HFFc6 (cell line): ENCODE results near the gene TRIM71. TPM values are rescaled to one million over a fixed set of nuclear protein-coding genes. Genes with fewer than 3 reads are reported as not detected.

Experiments
- DNase-seq: peaks from one replicate; pipeline ENCODE4 v3.0.0-alpha.2; 2018
- H3K27ac Mint-ChIP-seq: 2 replicates; pipeline ENCODE4 v1.8.0; 2020; ENCODE audit warnings: mild to moderate bottlenecking, mixed read lengths
- H3K27me3 Mint-ChIP-seq: 2 replicates; pipeline ENCODE4 v1.8.0; 2021; ENCODE audit warnings: mild to moderate bottlenecking, moderate library complexity, mixed read lengths; ENCODE audit not compliant: insufficient read depth
- H3K36me3 Mint-ChIP-seq: 2 replicates; pipeline ENCODE4 v1.8.0; 2021; ENCODE audit warnings: low read depth, mixed read lengths
- H3K4me1 Mint-ChIP-seq: 2 replicates; pipeline ENCODE4 v1.8.0; 2020; ENCODE audit warnings: low read depth, mixed read lengths
- H3K4me3 Mint-ChIP-seq: 2 replicates; pipeline ENCODE4 v1.8.0; 2020; ENCODE audit warnings: mild to moderate bottlenecking, moderate library complexity, mixed read lengths
- H3K9me3 Mint-ChIP-seq: 2 replicates; pipeline ENCODE4 v1.8.0; 2020; ENCODE audit warnings: mild to moderate bottlenecking, mixed read lengths
- total RNA-seq, 6 experiments: library from RNA; stranded (reverse); fragmentation: NEBNext Ultra II Directional; extraction: Animal tissue kit (Norgen Biotek cat#: 25700); gene quantifications; 2 replicates in 1 of 6; 3 replicates in 5 of 6; pipeline ENCODE4 v1.2.3, GENCODE V29; 2021
- TF ChIP-seq, protein P1 (sequence below): fragments of 200-600 bp; sonication (generic); IDR thresholded peaks from 2 replicates; pipeline ENCODE4 v1.5.0; 2021; ENCODE audit warnings: antibody characterized with exemption, mild to moderate bottlenecking

The TRIM71 gene
- total RNA-seq, 6 experiments from 2014 or later: not detected

DNA sequence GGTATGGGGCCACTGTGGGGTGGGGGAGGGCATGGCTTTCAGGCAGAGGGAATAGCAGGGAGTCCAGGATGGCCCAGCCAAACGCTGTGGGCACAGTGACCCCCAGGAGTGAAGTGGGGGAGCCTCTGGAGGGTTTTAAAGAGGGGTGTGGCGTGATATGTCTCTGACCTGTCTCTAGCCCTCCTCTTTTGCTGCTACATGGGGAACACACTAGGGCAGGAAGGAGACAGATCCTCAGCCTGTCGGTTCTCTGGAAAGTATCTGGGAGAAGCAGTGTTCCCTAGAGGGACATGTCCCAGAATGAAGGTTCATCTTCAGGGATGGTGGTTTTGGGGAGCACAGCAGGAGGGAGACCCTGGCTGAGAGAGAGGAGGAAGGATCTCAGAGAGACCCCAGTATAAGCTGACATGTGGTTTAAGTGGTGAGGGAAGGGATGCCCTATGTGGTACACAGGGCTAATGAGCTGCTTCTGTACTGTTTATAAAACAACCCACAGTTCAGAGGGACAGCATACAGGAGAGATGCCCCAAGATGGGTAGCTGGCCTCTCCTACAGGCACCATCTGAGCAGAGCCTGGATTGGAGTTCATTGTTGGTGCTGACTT, 37.7 kb downstream of the TRIM71 start:
- no peaks in the 10 kb centered on the region for H3K36me3 Mint-ChIP-seq
- peaks cover 14% of the 10 kb centered on the region for H3K4me1 Mint-ChIP-seq
- TF ChIP-seq, protein P1, sequence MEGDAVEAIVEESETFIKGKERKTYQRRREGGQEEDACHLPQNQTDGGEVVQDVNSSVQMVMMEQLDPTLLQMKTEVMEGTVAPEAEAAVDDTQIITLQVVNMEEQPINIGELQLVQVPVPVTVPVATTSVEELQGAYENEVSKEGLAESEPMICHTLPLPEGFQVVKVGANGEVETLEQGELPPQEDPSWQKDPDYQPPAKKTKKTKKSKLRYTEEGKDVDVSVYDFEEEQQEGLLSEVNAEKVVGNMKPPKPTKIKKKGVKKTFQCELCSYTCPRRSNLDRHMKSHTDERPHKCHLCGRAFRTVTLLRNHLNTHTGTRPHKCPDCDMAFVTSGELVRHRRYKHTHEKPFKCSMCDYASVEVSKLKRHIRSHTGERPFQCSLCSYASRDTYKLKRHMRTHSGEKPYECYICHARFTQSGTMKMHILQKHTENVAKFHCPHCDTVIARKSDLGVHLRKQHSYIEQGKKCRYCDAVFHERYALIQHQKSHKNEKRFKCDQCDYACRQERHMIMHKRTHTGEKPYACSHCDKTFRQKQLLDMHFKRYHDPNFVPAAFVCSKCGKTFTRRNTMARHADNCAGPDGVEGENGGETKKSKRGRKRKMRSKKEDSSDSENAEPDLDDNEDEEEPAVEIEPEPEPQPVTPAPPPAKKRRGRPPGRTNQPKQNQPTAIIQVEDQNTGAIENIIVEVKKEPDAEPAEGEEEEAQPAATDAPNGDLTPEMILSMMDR: no peak
- no peaks in the 10 kb centered on the region for H3K9me3 Mint-ChIP-seq
- no peak overlapping the region for H3K4me3 Mint-ChIP-seq
- H3K27ac Mint-ChIP-seq: no peak overlapping the region
- no peak for DNase-seq
- H3K27me3 Mint-ChIP-seq: peaks cover 29% of the 10 kb centered on the region

DNA sequence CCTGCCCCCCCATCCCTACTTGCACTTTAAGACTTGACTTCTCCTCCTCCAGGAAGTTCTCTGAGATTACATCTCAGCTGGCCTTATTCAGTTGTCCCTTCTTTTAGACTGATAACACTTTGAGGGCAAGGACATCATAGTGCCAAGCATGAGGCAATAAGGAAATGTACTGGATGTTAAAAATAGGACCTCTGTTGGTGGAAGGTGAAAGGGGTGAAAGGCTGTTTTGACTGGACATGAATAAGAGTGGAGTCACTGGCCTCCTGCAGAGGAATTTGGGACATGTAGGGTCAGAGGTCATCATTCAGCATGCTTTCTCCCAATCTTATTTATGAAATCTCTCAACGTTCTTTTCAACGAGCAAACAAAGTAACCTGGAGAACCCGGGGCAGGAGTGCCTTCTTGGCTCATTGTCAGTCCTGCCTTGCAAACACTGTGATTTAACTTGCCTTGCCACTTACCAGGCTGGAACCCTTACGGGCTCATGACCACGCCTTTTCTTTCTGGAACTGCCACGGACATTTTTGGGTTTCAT, 38.6 kb downstream of the TRIM71 start:
- peaks cover 11% of the 10 kb centered on the region for H3K4me1 Mint-ChIP-seq
- no peak for DNase-seq
- TF ChIP-seq, protein P1: no peak
- H3K9me3 Mint-ChIP-seq: no peaks in the 10 kb centered on the region
- no peak overlapping the region for H3K27ac Mint-ChIP-seq
- H3K36me3 Mint-ChIP-seq: no peaks in the 10 kb centered on the region
- H3K27me3 Mint-ChIP-seq: peaks cover 32% of the 10 kb centered on the region
- no peak overlapping the region for H3K4me3 Mint-ChIP-seq

DNA sequence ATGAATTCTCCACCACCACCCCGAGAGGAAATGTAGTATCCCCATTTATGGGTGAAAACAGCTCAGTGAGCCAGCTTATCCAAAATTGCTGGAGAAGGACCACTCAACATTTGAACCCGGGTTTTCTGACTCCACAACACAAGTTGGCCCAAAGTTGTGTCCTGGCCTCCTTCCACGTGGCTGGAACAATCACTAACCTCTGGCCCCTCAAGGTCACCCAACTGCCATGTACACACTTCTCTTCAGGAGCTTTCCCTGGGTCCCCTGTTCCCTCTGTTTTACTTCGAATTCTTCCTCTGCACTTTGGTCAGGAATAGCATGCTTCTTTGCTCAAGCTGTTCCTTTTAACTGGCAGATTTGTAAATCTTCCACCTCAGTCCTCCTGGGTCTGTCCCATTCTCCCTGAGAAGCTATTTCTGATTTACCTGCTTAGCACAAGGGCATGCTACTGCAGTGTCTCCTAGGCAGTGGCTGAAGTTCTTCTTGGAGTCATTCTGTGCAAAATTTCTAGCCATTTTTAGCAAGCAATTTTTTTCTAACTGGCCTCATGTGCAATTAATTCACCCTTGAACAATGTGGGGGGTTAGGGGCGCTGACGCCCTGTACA, 39.2 kb downstream of the TRIM71 start:
- Mint-ChIP-seq H3K4me3 (no peak overlapping the region), H3K4me1 (peaks cover 11% of the 10 kb centered on the region), H3K9me3 (no peaks in the 10 kb centered on the region)

DNA sequence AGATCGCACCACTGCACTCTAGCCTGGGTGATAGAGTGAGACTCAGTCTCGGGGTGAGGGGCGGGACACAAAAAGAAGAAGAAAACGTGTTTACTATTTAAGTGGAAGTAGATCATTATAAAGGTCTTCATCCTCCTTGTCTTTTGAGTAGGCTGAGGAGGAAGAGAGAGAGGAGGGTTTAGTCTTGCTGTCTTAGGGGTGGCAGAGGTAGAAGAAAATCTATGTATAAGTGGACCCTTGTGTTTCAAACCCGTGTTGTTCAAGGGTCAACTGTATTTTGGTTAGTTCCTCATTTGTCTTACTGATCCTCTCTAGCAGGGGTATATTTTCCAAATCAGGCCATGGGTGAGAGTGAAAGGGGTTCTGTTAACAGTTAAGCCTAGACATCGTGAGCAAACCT, 40.1 kb downstream of the TRIM71 start:
- no peaks in the 10 kb centered on the region for H3K36me3 Mint-ChIP-seq
- DNase-seq: no peak
- TF ChIP-seq, protein P1: no peak
- H3K4me3 Mint-ChIP-seq: no peak overlapping the region
- peaks cover 11% of the 10 kb centered on the region for H3K4me1 Mint-ChIP-seq
- H3K9me3 Mint-ChIP-seq: no peaks in the 10 kb centered on the region
- H3K27ac Mint-ChIP-seq: no peak overlapping the region
- H3K27me3 Mint-ChIP-seq: peaks cover 31% of the 10 kb centered on the region

More for the DNA sequence above, 39.2 kb downstream of the TRIM71 start:
- DNase-seq: no peak
- Mint-ChIP-seq H3K36me3 (no peaks in the 10 kb centered on the region), H3K27me3 (peaks cover 33% of the 10 kb centered on the region), H3K27ac (no peak overlapping the region)
- TF ChIP-seq, protein P1: no peak

DNA sequence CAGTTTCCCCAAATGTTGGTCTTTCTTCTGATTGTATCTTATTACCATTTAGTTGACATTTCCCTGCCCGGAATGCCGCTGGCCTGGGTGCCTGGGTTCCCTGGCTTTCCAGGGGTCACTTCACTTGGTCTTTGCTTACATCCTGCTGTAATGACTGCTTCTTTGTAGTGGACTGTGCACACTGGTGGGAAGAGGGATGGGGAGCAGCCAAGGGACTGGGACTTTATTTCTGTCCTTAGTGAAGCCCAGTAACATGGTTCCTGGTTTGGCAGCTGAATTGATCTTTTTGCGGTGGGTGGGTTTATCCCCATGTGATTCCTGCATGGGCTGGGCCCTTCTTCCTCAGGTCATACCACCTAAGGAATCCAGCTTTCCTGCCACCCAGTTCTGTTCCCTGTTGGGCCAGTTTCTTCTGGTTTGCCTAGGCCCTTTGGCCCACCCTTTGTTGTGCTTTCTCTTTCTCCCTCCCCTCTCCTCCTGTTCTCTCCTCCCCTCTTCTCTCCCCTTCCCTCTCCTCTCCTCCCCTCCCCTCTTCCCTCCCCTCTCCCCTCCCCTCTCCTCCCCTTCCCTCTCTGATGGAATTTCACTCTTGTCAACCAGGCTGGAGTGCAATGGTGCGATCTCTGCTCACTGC, 41.9 kb downstream of the TRIM71 start:
- Mint-ChIP-seq H3K4me3 (no peak overlapping the region), H3K4me1 (peaks cover 11% of the 10 kb centered on the region), H3K36me3 (no peaks in the 10 kb centered on the region), H3K27ac (no peak overlapping the region), H3K9me3 (no peaks in the 10 kb centered on the region), H3K27me3 (peaks cover 35% of the 10 kb centered on the region)
- TF ChIP-seq, protein P1: no peak
- no peak for DNase-seq
